Stomach (tissue), 9 donors: ENCODE data around the gene PTGDS. TPM values are rescaled to one million over a fixed set of nuclear protein-coding genes. Genes with fewer than 3 reads are reported as not detected.

Experiments
- DNase-seq, 2 donors: peaks; one replicate each; pipeline versions ENCODE4 v3.0.0 to v3.0.0-alpha.2; 2013 to 2019
- H3K27ac ChIP-seq, 5 donors: fragments of 200-600 bp in 4 of 5; sonication (generic) in 4 of 5; one replicate each; pipeline ENCODE4 v1.5.1; 2013 to 2019; ENCODE audit warnings: mild to moderate bottlenecking in 1 of 5, moderate library complexity in 1 of 5
- H3K27me3 ChIP-seq, 3 donors: fragments of 200-600 bp; sonication (generic); one replicate each; pipeline ENCODE4 v1.5.1; 2017 to 2019; ENCODE audit warnings: mixed run types in 1 of 3
- H3K36me3 ChIP-seq, 4 donors: fragments of 200-600 bp; sonication (generic); 1 replicate in 3 of 4; 2 replicates in 1 of 4; pipeline ENCODE4 v1.5.1; 2016 to 2019
- H3K4me1 ChIP-seq, 4 donors: fragments of 200-600 bp; sonication (generic); one replicate each; pipeline ENCODE4 v1.5.1; 2016 to 2019
- H3K4me3 ChIP-seq, 4 donors: fragments of 200-600 bp; sonication (generic) in 3 of 4; one replicate each; pipeline ENCODE4 v1.5.1; 2016 to 2019; ENCODE audit warnings: mild to moderate bottlenecking in 1 of 4
- H3K9me3 ChIP-seq, 4 donors: fragments of 200-600 bp; sonication (generic); one replicate each; pipeline ENCODE4 v1.5.1; 2016 to 2019
- EP300 ChIP-seq: sonication (generic); formaldehyde crosslinking; IDR thresholded peaks from one replicate; pipeline ENCODE4 v1.6.1; 2017; ENCODE audit warnings: antibody characterized with exemption
- POLR2A ChIP-seq, 4 donors: fragments of 450-650 bp; IDR thresholded peaks; one replicate each; pipeline ENCODE4 v1.6.1; 2016; ENCODE audit warnings: antibody characterized with exemption in 4 of 4, control low read depth in 2 of 4, mild to moderate bottlenecking in 1 of 4, moderate library complexity in 1 of 4
- POLR2AphosphoS5 ChIP-seq, 3 donors: sonication (generic); formaldehyde crosslinking; IDR thresholded peaks; one replicate each; pipeline ENCODE4 v1.6.1; 2016; ENCODE audit warnings: antibody characterized with exemption in 3 of 3
- WGBS, 5 donors: extraction: QIAGEN DNeasy Blood & Tissue Kit in 3 of 5; methylation state at CpG; one replicate each; pipeline versions ENCODE4 v1.1.5 to v1.1.7; 2013 to 2018; 5-methylcytosine and 5-hydroxymethylcytosine counted together
- intact Hi-C: fragments of 100-400 bp; cut with DNase I; formaldehyde crosslinking; loops from one replicate; pipeline ENCODE4 v1.15.1; 2023; ENCODE audit warnings: low total_unique reads
- polyA plus RNA-seq, 3 donors: library from polyadenylated mRNA; stranded (reverse); fragments of 200-250 nt; gene quantifications; one replicate each; pipeline ENCODE4 v1.2.3, GENCODE V29; 2013
- total RNA-seq, 5 donors: library from RNA; depleted of rRNA; stranded (reverse); fragments of >200 nt; gene quantifications; one replicate each; pipeline versions ENCODE4 v1.1.0 to v1.2.3, GENCODE V29; 2014 to 2016
- TF ChIP-seq, protein P1 (sequence below), 7 experiments: fragments of 450-650 bp in 4 of 7; fragments of 200-600 bp in 3 of 7; sonication (generic) in 3 of 7; IDR thresholded peaks; one replicate each; pipeline ENCODE4 v1.5.1; 2016 to 2019; ENCODE audit warnings: antibody characterized with exemption in 7 of 7, control low read depth in 2 of 7, mild to moderate bottlenecking in 1 of 7
- donor health status: healthy with polysubstance abuse.
- donor health status: Bipolar disorder and iron deficiency.
- donor health status: healthy.

The PTGDS gene
- total and polyA plus RNA-seq, 8 donors, result 2.3 to 64.4 (median 30.6) TPM

- DNase-seq, result no peak
- Histone ChIP-seq H3K27ac (no peak overlapping the region), H3K4me1 (peaks cover 9 to 16% (median 12%) of the 10 kb centered on the region in 4 donors), H3K27me3 (no peaks in the 10 kb centered on the region), H3K9me3 (no peaks in the 10 kb centered on the region), H3K36me3 (no peaks in the 10 kb centered on the region), H3K4me3 (no peak overlapping the region)
- TF ChIP-seq POLR2A (IDR thresholded peaks at IDR 0.05) (no peak), EP300 (no peak), POLR2AphosphoS5 (IDR thresholded peaks at IDR 0.05) (no peak)
- TF ChIP-seq, protein P1, sequence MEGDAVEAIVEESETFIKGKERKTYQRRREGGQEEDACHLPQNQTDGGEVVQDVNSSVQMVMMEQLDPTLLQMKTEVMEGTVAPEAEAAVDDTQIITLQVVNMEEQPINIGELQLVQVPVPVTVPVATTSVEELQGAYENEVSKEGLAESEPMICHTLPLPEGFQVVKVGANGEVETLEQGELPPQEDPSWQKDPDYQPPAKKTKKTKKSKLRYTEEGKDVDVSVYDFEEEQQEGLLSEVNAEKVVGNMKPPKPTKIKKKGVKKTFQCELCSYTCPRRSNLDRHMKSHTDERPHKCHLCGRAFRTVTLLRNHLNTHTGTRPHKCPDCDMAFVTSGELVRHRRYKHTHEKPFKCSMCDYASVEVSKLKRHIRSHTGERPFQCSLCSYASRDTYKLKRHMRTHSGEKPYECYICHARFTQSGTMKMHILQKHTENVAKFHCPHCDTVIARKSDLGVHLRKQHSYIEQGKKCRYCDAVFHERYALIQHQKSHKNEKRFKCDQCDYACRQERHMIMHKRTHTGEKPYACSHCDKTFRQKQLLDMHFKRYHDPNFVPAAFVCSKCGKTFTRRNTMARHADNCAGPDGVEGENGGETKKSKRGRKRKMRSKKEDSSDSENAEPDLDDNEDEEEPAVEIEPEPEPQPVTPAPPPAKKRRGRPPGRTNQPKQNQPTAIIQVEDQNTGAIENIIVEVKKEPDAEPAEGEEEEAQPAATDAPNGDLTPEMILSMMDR (IDR thresholded peaks at IDR 0.05), result no peak
- intact Hi-C loops, result loop anchor here (10.0 kb wide), 1 partner anchor 67 kb away; the partner anchor contains the start of gene ABCA2
- WGBS, 5 donors, result 86 to 94% (median 91%) methylated on average over 6 of the region's 6 CpGs
These were observed 19.4 kb upstream of the PTGDS start for GRCh38 chr9:136957901-136958300.

- WGBS, 5 donors, result 86 to 97% (median 91%) methylated on average over 7 of the region's 7 CpGs
- H3K36me3 ChIP-seq, result no peaks in the 10 kb centered on the region
- no peak overlapping the region for H3K4me3 ChIP-seq
- no peaks in the 10 kb centered on the region for H3K27me3 ChIP-seq
- TF ChIP-seq POLR2AphosphoS5 (IDR thresholded peaks at IDR 0.05) (no peak), POLR2A (IDR thresholded peaks at IDR 0.05) (no peak), EP300 (no peak)
- TF ChIP-seq, protein P1 (IDR thresholded peaks at IDR 0.05), result no peak
- H3K27ac ChIP-seq, result no peak overlapping the region
- H3K4me1 ChIP-seq, result peaks cover 9 to 16% (median 12%) of the 10 kb centered on the region in 4 donors
- intact Hi-C loops, result loop anchor here (10.0 kb wide), 1 partner anchor 66 kb away; the partner anchor contains the start of gene ABCA2
- no peak for DNase-seq
- H3K9me3 ChIP-seq, result no peaks in the 10 kb centered on the region
These were observed 18.8 kb upstream of the PTGDS start for GRCh38 chr9:136958473-136958872.

DNA sequence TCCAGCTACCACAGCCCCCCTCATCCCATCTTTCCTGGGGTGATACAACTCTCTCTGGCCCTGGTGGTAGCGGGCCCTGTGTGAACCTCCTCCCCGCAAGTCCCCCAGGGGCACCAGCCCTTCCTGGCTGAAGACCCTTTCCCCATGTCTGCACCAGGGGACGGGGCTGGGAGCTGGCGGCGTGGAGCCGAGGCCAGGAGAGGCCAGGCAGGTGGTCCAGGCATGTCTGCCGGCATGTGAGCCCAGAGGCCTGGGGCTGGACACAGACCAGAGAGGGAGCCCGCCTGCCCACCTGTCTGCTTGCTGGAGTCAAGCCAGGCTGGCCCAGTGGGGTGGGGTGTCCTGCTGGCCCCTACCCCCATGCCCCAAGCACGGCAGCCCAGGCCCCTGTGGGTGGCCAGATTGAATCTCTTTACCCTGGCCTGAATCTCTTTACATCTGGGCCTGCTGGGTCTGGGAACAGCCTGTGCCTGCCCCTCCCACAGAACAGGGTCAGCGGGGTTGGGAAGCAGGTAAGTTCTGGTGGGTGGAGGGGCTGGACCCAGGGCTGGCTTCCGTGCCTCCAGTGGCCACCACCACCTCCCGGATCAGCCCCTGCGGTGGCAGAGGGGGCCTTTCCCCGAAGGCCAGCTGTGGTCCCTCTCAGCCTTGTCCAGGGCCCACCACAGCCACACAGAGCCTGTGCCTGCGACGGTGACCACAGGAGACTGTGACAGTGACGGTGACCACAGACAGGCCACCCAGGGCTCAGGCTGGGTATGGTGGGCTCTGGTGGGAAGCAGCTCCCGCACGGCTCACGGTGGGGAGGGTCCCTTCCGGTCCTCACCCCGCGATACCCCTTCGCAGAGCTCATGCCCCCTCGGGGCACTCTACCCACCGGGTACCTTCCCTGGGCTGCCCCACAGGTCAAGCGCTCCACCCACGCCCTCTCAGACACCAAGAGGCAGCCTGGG is 18.1 kb upstream of the PTGDS start:
- Histone ChIP-seq H3K36me3 (no peaks in the 10 kb centered on the region), H3K4me3 (no peak overlapping the region), H3K27ac (peak overlapping the region in 1 of 5 donors; percentile 9), H3K27me3 (no peaks in the 10 kb centered on the region), H3K9me3 (no peaks in the 10 kb centered on the region), H3K4me1 (peaks cover 13 to 19% (median 17%) of the 10 kb centered on the region in 4 donors)
- intact Hi-C loops, result loop anchor here (10.0 kb wide), 1 partner anchor 66 kb away; the partner anchor contains the start of gene ABCA2
- TF ChIP-seq POLR2A (IDR thresholded peaks at IDR 0.05), result no peak
- no peak for TF ChIP-seq POLR2AphosphoS5 (IDR thresholded peaks at IDR 0.05)
- TF ChIP-seq, protein P1 (IDR thresholded peaks at IDR 0.05), result no peak
- TF ChIP-seq EP300, result no peak
- no peak for DNase-seq
- WGBS, 5 donors, result 84 to 89% (median 87%) methylated on average over 18 to 28 of the region's 28 CpGs

DNA sequence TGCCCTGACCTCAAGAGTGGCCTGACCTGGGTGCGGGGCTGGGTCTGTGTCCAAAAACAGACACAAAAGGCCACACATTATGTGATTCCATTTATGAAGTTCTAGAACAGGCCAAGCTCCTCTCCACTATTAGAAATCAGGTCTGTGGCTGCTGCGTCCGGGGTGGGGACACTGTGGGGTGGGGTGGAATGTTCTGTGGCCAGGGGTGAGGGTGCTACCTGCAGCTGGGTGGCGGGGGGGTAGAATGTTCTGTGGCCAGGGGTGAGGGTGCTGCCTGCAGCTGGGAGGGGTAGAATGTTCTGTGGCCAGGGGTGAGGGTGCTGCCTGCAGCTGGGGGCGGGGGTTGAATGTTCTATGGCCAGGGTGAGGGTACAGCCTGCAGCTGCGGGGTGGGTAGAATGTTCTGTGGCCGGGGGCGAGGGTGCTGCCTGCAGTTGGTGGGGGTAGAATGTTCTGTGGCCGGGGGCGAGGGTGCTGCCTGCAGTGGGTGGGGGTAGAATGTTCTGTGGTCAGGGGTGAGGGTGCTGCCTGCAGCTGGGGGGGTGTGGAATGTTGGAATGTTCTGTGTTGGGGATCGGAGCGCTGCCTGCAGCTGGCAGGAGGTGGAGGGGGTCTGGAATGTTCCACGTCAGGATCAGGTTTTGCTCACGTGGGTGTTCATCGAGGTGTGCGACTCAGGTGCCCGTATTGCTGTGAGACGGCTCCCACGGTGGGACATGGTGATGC is 16.9 kb upstream of the PTGDS start:
- 71 to 83% (median 81%) methylated on average over 16 to 19 of the region's 19 CpGs for WGBS, 5 donors
- intact Hi-C loops, result no loop called here

More for the DNA sequence above, 16.9 kb upstream of the PTGDS start:
- no peaks in the 10 kb centered on the region for H3K9me3 ChIP-seq
- H3K4me1 ChIP-seq, result peaks cover 18 to 25% (median 23%) of the 10 kb centered on the region in 4 donors
- H3K27me3 ChIP-seq, result no peaks in the 10 kb centered on the region
- no peak for TF ChIP-seq EP300
- no peak for TF ChIP-seq POLR2AphosphoS5 (IDR thresholded peaks at IDR 0.05)
- TF ChIP-seq POLR2A (IDR thresholded peaks at IDR 0.05), result no peak
- TF ChIP-seq, protein P1 (IDR thresholded peaks at IDR 0.05), result no peak
- H3K4me3 ChIP-seq, result no peak overlapping the region
- no peak for DNase-seq
- H3K36me3 ChIP-seq, result no peaks in the 10 kb centered on the region
- peak overlapping the region in 2 of 5 donors; percentile 9 to 38 for H3K27ac ChIP-seq
